ENCODE results near the gene OAS3. TPM values are rescaled to one million over a fixed set of nuclear protein-coding genes. Genes with fewer than 3 reads are reported as not detected.

The OAS3 gene
- total RNA-seq, 1 donor from 2014 or later: not detected

DNA sequence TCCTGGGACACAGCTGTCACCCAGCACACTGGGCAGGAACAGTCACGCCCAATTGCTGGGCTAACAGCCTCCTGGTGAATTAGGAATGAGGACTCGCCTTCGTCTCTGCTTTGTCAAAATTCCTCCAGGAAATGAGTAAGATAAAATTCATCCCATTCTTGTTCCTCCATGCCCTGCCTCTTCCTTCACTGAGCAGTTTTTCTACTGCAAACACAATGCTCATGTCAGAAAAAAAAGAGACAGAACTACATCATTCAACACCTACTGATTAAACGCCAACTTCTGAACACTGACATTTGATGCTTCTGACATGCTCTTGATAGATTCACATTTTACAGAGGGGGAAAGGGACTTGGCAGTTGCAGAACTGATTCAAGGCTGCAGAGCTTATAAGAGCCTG, 80.8 kb downstream of the OAS3 start:
- TF ChIP-seq, protein P1, sequence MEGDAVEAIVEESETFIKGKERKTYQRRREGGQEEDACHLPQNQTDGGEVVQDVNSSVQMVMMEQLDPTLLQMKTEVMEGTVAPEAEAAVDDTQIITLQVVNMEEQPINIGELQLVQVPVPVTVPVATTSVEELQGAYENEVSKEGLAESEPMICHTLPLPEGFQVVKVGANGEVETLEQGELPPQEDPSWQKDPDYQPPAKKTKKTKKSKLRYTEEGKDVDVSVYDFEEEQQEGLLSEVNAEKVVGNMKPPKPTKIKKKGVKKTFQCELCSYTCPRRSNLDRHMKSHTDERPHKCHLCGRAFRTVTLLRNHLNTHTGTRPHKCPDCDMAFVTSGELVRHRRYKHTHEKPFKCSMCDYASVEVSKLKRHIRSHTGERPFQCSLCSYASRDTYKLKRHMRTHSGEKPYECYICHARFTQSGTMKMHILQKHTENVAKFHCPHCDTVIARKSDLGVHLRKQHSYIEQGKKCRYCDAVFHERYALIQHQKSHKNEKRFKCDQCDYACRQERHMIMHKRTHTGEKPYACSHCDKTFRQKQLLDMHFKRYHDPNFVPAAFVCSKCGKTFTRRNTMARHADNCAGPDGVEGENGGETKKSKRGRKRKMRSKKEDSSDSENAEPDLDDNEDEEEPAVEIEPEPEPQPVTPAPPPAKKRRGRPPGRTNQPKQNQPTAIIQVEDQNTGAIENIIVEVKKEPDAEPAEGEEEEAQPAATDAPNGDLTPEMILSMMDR (IDR thresholded peaks at IDR 0.05; ENCODE audit: partially characterized antibody, unreplicated experiment): no peak
- Mint-ChIP-seq H3K27me3 (ENCODE audit: unreplicated experiment) (peaks cover 5% of the 10 kb centered on the region), H3K4me3 (ENCODE audit: unreplicated experiment) (no peak overlapping the region), H3K4me1 (ENCODE audit: low read depth, unreplicated experiment) (no peaks in the 10 kb centered on the region), H3K9me3 (ENCODE audit: unreplicated experiment) (peaks cover 3% of the 10 kb centered on the region), H3K27ac (ENCODE audit: unreplicated experiment) (no peak overlapping the region), H3K36me3 (ENCODE audit: unreplicated experiment) (peaks cover 6% of the 10 kb centered on the region)
- no peak for DNase-seq

DNA sequence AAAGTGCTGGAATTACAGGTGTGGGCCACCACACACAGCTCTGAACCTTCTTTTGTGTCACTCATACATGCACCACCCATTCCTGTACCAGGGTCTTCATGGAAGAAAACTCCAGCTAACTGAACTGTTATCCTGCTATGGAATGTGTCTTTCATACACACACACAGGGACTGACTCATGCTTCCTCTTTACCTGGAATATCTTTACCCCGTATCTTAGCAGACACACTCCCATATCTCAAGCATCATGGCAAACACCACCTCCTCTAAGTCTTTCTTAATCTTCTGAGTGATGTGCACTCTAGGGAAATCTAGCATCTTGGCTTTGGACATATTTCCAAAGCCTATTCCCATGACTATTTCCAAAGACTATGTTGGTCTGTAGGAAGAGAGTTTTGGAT, 83.2 kb downstream of the OAS3 start:
- peaks cover 1% of the 10 kb centered on the region for H3K9me3 Mint-ChIP-seq (ENCODE audit: unreplicated experiment)
- TF ChIP-seq, protein P1 (IDR thresholded peaks at IDR 0.05; ENCODE audit: partially characterized antibody, unreplicated experiment): no peak
- no peaks in the 10 kb centered on the region for H3K4me1 Mint-ChIP-seq (ENCODE audit: low read depth, unreplicated experiment)
- no peak overlapping the region for H3K4me3 Mint-ChIP-seq (ENCODE audit: unreplicated experiment)
- peaks cover 4% of the 10 kb centered on the region for H3K27me3 Mint-ChIP-seq (ENCODE audit: unreplicated experiment)
- no peak for DNase-seq
- H3K27ac Mint-ChIP-seq (ENCODE audit: unreplicated experiment): no peak overlapping the region
- no peaks in the 10 kb centered on the region for H3K36me3 Mint-ChIP-seq (ENCODE audit: unreplicated experiment)

Other genes starting within 250 kb of the OAS3 start
- gene RPH3A, start 146.7 kb upstream of the OAS3 start, total RNA-seq (ENCODE audit: unreplicated experiment): not detected
- gene OAS1, start 31.5 kb upstream of the OAS3 start, total RNA-seq (ENCODE audit: unreplicated experiment): not detected
- not detected for gene OAS2, start 40.0 kb downstream of the OAS3 start, total RNA-seq (ENCODE audit: unreplicated experiment)
- 4.3 TPM for gene DTX1, start 118.3 kb downstream of the OAS3 start, total RNA-seq (ENCODE audit: unreplicated experiment)
- not detected for gene RASAL1, start 197.3 kb downstream of the OAS3 start, total RNA-seq (ENCODE audit: unreplicated experiment)
- gene CFAP73, start 211.2 kb downstream of the OAS3 start, total RNA-seq (ENCODE audit: unreplicated experiment): not detected
- 16.9 TPM for gene DDX54, start 247.0 kb downstream of the OAS3 start, total RNA-seq (ENCODE audit: unreplicated experiment)
- 6.7 TPM for gene RITA1, start 247.2 kb downstream of the OAS3 start, total RNA-seq (ENCODE audit: unreplicated experiment)